Activated CD4-positive, alpha-beta T cell treated with anti-CD3 and anti-CD28 coated beads, Interleukin-2, amount 50 U/mL, for 4 hours (primary cell): ENCODE data around the gene HNRNPH3.
A peak's percentile ranks its signal among the peaks of the same experiment; 100 is the strongest.
"Not testable (repeated sequence)": the region's sequence is repeated elsewhere in the genome, so short reads cannot be mapped to it uniquely, and the experiment has no call there.

Experiments used
- DNase-seq, 2 experiments: peaks; one replicate each; pipeline ENCODE4 v3.0.0-alpha.2; 2020

The HNRNPH3 gene

GRCh38 chr10:68331455-68332258 is at the start of gene HNRNPH3:
Gene HNRNPH3 (plus strand): TSS chr10:68332064. CDS start chr10:68337222, 5,158 bp downstream.
- peak; percentile 98 to 99 for DNase-seq

- DNase-seq = no peak
These were observed 47.5 kb upstream of the HNRNPH3 start for GRCh38 chr10:68284062-68285001.

GRCh38 chr10:68288717-68289116 is 43.1 kb upstream of the HNRNPH3 start:
- no peak for DNase-seq

GRCh38 chr10:68290736-68291135 is 41.1 kb upstream of the HNRNPH3 start:
- DNase-seq = no peak

- no peak for DNase-seq
These were observed 34.8 kb upstream of the HNRNPH3 start for GRCh38 chr10:68296843-68297663.

- DNase-seq = no peak
These were observed 30.6 kb upstream of the HNRNPH3 start for GRCh38 chr10:68301301-68301700.

GRCh38 chr10:68301790-68302502 is 29.9 kb upstream of the HNRNPH3 start:
- no peak for DNase-seq

- DNase-seq = no peak
These were observed 29.4 kb upstream of the HNRNPH3 start for GRCh38 chr10:68302503-68302823.

GRCh38 chr10:68302871-68303270 is 29.0 kb upstream of the HNRNPH3 start:
- no peak for DNase-seq

- no peak for DNase-seq
These were observed 27.9 kb upstream of the HNRNPH3 start for GRCh38 chr10:68303849-68304412.

- DNase-seq = no peak
These were observed 26.0 kb upstream of the HNRNPH3 start for GRCh38 chr10:68305854-68306253.

GRCh38 chr10:68310531-68310930 is 21.3 kb upstream of the HNRNPH3 start:
- no peak for DNase-seq

GRCh38 chr10:68314930-68315329 is 16.9 kb upstream of the HNRNPH3 start:
- not testable (repeated sequence) for DNase-seq

- no peak for DNase-seq
These were observed 16.3 kb upstream of the HNRNPH3 start for GRCh38 chr10:68315582-68315981.

- no peak for DNase-seq
These were observed 13.4 kb upstream of the HNRNPH3 start for GRCh38 chr10:68318331-68319059.

GRCh38 chr10:68324396-68324795 is 7.5 kb upstream of the HNRNPH3 start:
- DNase-seq = not testable (repeated sequence)

GRCh38 chr10:68327889-68328786 is 3.7 kb upstream of the HNRNPH3 start:
- DNase-seq = no peak

- no peak for DNase-seq
These were observed 2.4 kb upstream of the HNRNPH3 start for GRCh38 chr10:68329506-68329861.

- DNase-seq = peak; percentile 6 to 10
These were observed 911 bp upstream of the HNRNPH3 start for GRCh38 chr10:68330852-68331454.
